CD14-positive monocyte (primary cell): ENCODE data around the gene MINDY3. TPM values are rescaled to one million over a fixed set of nuclear protein-coding genes. Genes with fewer than 3 reads are reported as not detected.
"Not testable (repeated sequence)": the region's sequence is repeated elsewhere in the genome, so short reads cannot be mapped to it uniquely, and the experiment has no call there.

ENCODE experiments used
- DNase-seq, 3 donors: peaks; one replicate each; pipeline ENCODE4 v3.0.0-alpha.2; 2011 to 2022
- H2AFZ ChIP-seq: 2 replicates; pipeline ENCODE4 v1.6.0; 2012; ENCODE audit warnings: mild to moderate bottlenecking, low read depth, low read length, inconsistent platforms; ENCODE audit not compliant: insufficient read depth, poor library complexity, severe bottlenecking
- H3K27ac ChIP-seq, 2 donors: 1 replicate in 1 of 2; 2 replicates in 1 of 2; pipeline ENCODE4 v1.5.1; 2012 to 2013; ENCODE audit warnings: low read length in 2 of 2, control low read depth in 1 of 2, inconsistent platforms in 1 of 2, low read depth in 1 of 2, mild to moderate bottlenecking in 1 of 2
- H3K27me3 ChIP-seq, 2 donors: one replicate each; pipeline versions ENCODE4 v1.6.0 to v1.6.1; 2011 to 2013; ENCODE audit warnings: low read length in 2 of 2; ENCODE audit not compliant: control insufficient read depth in 2 of 2, insufficient read depth in 2 of 2
- H3K36me3 ChIP-seq, 2 donors: replicated peaks in 1 of 2; 1 replicate in 1 of 2; 2 replicates in 1 of 2; pipeline versions ENCODE4 v1.5.1 to v1.6.1; 2012 to 2013; ENCODE audit warnings: low read length in 2 of 2, control low read depth in 1 of 2, inconsistent platforms in 1 of 2, mild to moderate bottlenecking in 1 of 2; ENCODE audit not compliant: insufficient read depth in 2 of 2, control insufficient read depth in 1 of 2
- H3K4me1 ChIP-seq, 2 donors: 1 replicate in 1 of 2; 2 replicates in 1 of 2; pipeline versions ENCODE4 v1.5.1 to v1.6.1; 2012 to 2013; ENCODE audit warnings: low read length in 2 of 2, control low read depth in 1 of 2, inconsistent platforms in 1 of 2, mild to moderate bottlenecking in 1 of 2, moderate library complexity in 1 of 2; ENCODE audit not compliant: insufficient read depth in 2 of 2, control insufficient read depth in 1 of 2
- H3K4me2 ChIP-seq: replicated peaks from 2 replicates; pipeline ENCODE3; 2012; ENCODE audit warnings: low read length, moderate library complexity, mild to moderate bottlenecking; ENCODE audit not compliant: poor library complexity, severe bottlenecking; ENCODE audit errors: extremely low read depth
- H3K4me3 ChIP-seq, 3 experiments: fragments of 200-600 bp in 1 of 3; sonication (generic) in 1 of 3; replicated peaks in 1 of 3; 1 replicate in 2 of 3; 2 replicates in 1 of 3; pipeline ENCODE4 v1.5.1; 2011 to 2013; ENCODE audit warnings: low read length in 3 of 3, mild to moderate bottlenecking in 3 of 3, control low read depth in 2 of 3, low read depth in 2 of 3, inconsistent platforms in 1 of 3, moderate library complexity in 1 of 3
- H3K79me2 ChIP-seq: 2 replicates; pipeline ENCODE4 v1.6.0; 2012; ENCODE audit warnings: mild to moderate bottlenecking, control low read depth, inconsistent platforms, low read length, moderate library complexity; ENCODE audit not compliant: insufficient read depth
- H3K9ac ChIP-seq: 2 replicates; pipeline ENCODE4 v1.6.0; 2017; ENCODE audit warnings: low read length, mild to moderate bottlenecking; ENCODE audit not compliant: insufficient read depth, poor library complexity, severe bottlenecking
- H3K9me3 ChIP-seq, 2 donors: replicated peaks in 1 of 2; 1 replicate in 1 of 2; 2 replicates in 1 of 2; pipeline versions ENCODE4 v1.5.1 to v1.6.1; 2012 to 2013; ENCODE audit warnings: low read length in 2 of 2, control low read depth in 1 of 2; ENCODE audit not compliant: control insufficient read depth in 1 of 2, insufficient read depth in 1 of 2
- H4K20me1 ChIP-seq: 2 replicates; pipeline ENCODE4 v1.6.0; 2012; ENCODE audit warnings: mild to moderate bottlenecking, low read length, control low read depth, moderate library complexity; ENCODE audit not compliant: insufficient read depth
- H3K27ac Mint-ChIP-seq, 7 donors: one replicate each; pipeline ENCODE4 v1.8.0; 2020; ENCODE audit warnings: mild to moderate bottlenecking in 7 of 7, mixed read lengths in 7 of 7, moderate library complexity in 6 of 7, inconsistent platforms in 2 of 7
- H3K27me3 Mint-ChIP-seq, 3 donors: one replicate each; pipeline ENCODE4 v1.8.0; 2021 to 2022; ENCODE audit warnings: low read depth in 3 of 3, mild to moderate bottlenecking in 3 of 3, mixed read lengths in 3 of 3, moderate library complexity in 3 of 3, inconsistent platforms in 1 of 3
- H3K36me3 Mint-ChIP-seq, 2 donors: one replicate each; pipeline ENCODE4 v1.8.0; 2020; ENCODE audit warnings: mixed read lengths in 2 of 2, inconsistent platforms in 1 of 2, mild to moderate bottlenecking in 1 of 2
- H3K4me1 Mint-ChIP-seq: one replicate; pipeline ENCODE4 v1.8.0; 2020; ENCODE audit warnings: mild to moderate bottlenecking, mixed read lengths
- H3K4me3 Mint-ChIP-seq, 2 donors: one replicate each; pipeline ENCODE4 v1.8.0; 2020; ENCODE audit warnings: mild to moderate bottlenecking in 2 of 2, mixed read lengths in 2 of 2, moderate library complexity in 1 of 2
- H3K9me3 Mint-ChIP-seq, 7 donors: one replicate each; pipeline ENCODE4 v1.8.0; 2020 to 2022; ENCODE audit warnings: mixed read lengths in 7 of 7, mild to moderate bottlenecking in 6 of 7, moderate library complexity in 6 of 7, inconsistent platforms in 2 of 7
- CTCF ChIP-seq: fragments of 200-600 bp; IDR thresholded peaks from one replicate; pipeline ENCODE4 v1.8.0; 2022; ENCODE audit warnings: antibody characterized with exemption, mild to moderate bottlenecking
- WGBS: methylation state at CpG from one replicate; pipeline ENCODE4 v1.1.5; 2013; ENCODE audit warnings: missing lambda C conversion rate; ENCODE audit not compliant: insufficient coverage; 5-methylcytosine and 5-hydroxymethylcytosine counted together
- intact Hi-C, 2 donors: fragments of 100-400 bp; cut with micrococcal nuclease; formaldehyde crosslinking; loops; one replicate each; pipeline versions ENCODE4 v1.15.0 to v1.15.1; 2023
- polyA plus RNA-seq, 3 donors: library from polyadenylated mRNA; depleted of rRNA in 1 of 3; unstranded in 2 of 3; stranded (reverse) in 1 of 3; fragments of 300-500 nt in 2 of 3; fragments of >200 nt in 1 of 3; fragmentation: Illumina TruSeq in 2 of 3; gene quantifications; 1 replicate in 2 of 3; 2 replicates in 1 of 3; pipeline ENCODE4 v1.2.3, GENCODE V29; 2012 to 2021

The MINDY3 gene
- polyA plus RNA-seq, 3 donors = 2.4 to 14.8 (median 4.4) TPM

GRCh38 chr10:15761224-15761623, 99.1 kb downstream of the MINDY3 start:
- whole genome bisulfite sequencing = no CpG with 5 or more reads among the region's 4 CpGs

GRCh38 chr10:15760681-15761080, 99.6 kb downstream of the MINDY3 start:
- H3K79me2 ChIP-seq = no peaks in the 10 kb centered on the region
- Mint-ChIP-seq H3K36me3 (no peaks in the 10 kb centered on the region), H3K27me3 (peaks cover 0 to 10% (median 6%) of the 10 kb centered on the region in 3 donors), H3K4me3 (no peak overlapping the region), H3K4me1 (no peaks in the 10 kb centered on the region), H3K27ac (no peak overlapping the region), H3K9me3 (peaks cover 2 to 16% (median 6%) of the 10 kb centered on the region in 7 donors)
- no peaks in the 10 kb centered on the region for H3K36me3 ChIP-seq
- no peak overlapping the region for H3K4me2 ChIP-seq
- no peaks in the 10 kb centered on the region for H3K9me3 ChIP-seq
- WGBS = no CpG with 5 or more reads among the region's 2 CpGs
- H3K4me3 ChIP-seq = no peak overlapping the region
- H3K9ac ChIP-seq = no peak overlapping the region
- H3K27me3 ChIP-seq = no peaks in the 10 kb centered on the region
- H3K4me1 ChIP-seq = no peaks in the 10 kb centered on the region
- no peak overlapping the region for H2AFZ ChIP-seq
- intact Hi-C loops = no loop called here
- no peak for DNase-seq
- TF ChIP-seq CTCF = no peak
- H4K20me1 ChIP-seq = no peaks in the 10 kb centered on the region
- H3K27ac ChIP-seq = no peak overlapping the region

More at GRCh38 chr10:15761224-15761623, 99.1 kb downstream of the MINDY3 start:
- H3K4me1 ChIP-seq, H3K4me3 Mint-ChIP-seq, H3K4me1 Mint-ChIP-seq, H3K27ac Mint-ChIP-seq, H3K36me3 ChIP-seq, H3K79me2 ChIP-seq, H3K27me3 Mint-ChIP-seq, H3K27ac ChIP-seq, H4K20me1 ChIP-seq, intact Hi-C loops, DNase-seq, H3K9me3 ChIP-seq, H3K9ac ChIP-seq, H3K27me3 ChIP-seq, H3K4me2 ChIP-seq, H3K4me3 ChIP-seq, H2AFZ ChIP-seq, H3K36me3 Mint-ChIP-seq: not testable (repeated sequence)
- peaks cover 2 to 21% (median 10%) of the 10 kb centered on the region in 7 donors for H3K9me3 Mint-ChIP-seq
